Inferior parietal cortex (tissue), 1 donor: Measurements from ENCODE around the gene ENDOV.

Experiments
- DNase-seq: peaks from one replicate; pipeline ENCODE4 v3.0.0-alpha.2; 2016; ENCODE audit errors: extremely low spot score

The ENDOV gene

DNA sequence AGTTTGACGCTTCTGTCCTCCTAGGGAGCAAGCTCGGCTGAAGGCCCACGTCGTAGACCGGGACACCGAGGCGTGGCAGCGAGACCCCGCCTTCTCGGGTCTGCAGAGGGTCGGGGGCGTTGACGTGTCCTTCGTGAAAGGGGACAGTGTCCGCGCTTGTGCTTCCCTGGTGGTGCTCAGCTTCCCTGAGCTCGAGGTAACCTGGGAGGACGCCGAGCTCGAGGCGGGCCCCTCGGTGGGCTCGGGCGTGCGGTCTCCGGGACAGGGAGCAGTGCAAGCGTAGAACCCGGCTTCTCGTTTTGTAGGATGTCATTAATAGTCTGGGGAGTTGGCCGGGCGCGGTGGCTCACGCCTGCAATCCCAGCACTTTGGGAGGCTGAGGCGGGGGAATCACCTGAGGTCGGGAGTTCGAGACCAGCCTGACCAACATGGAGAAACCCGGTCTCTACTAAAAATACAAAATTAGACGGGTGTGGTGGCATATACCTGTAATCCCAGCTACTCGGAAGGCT, 715 bp downstream of the ENDOV start:
- DNase-seq, result no peak

GRCh38 chr17:80416260-80416939, 1.4 kb downstream of the ENDOV start:
- DNase-seq, result no peak

- DNase-seq, result no peak
These were observed 1.9 kb downstream of the ENDOV start for GRCh38 chr17:80416940-80417293.

DNA sequence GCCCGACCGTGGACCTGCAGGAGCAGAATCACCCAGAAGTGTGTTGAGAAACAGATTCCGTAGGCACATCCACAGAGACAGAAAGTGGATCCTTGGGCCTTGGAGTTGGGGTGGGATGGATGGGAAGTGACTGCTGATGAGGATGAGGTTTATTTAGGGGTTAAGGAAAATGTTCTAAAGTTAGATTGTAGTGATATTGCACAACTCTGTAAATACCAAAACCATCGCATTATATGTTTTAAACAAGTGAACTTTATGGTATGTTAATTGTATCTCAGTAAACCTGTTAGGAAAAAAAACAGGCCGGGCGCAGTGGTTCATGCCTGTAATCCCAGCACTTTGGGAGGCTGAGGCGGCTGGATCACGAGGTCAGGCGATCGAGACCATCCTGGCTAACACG, 3.6 kb downstream of the ENDOV start:
- DNase-seq, result no peak

DNA sequence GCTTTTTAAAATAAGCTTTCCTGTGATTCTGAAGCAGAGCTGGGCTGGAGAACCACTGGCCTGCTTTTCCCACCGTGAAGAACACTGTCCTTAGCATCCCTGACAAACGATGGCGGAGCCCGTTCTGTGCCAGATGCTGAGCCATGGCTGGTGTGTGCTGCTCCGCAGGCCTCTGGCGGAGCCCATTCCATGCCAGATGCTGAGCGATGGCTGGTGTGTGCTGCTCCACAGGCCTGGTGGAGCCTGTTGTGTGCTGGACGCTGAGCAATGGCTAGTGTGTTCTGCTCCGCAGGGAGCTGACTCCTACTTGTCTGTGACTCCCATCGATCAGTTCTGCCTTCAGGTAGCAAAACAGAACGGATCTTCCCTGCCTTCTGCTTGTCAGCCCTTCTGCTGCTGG, 4.3 kb downstream of the ENDOV start:
- DNase-seq, result no peak

DNA sequence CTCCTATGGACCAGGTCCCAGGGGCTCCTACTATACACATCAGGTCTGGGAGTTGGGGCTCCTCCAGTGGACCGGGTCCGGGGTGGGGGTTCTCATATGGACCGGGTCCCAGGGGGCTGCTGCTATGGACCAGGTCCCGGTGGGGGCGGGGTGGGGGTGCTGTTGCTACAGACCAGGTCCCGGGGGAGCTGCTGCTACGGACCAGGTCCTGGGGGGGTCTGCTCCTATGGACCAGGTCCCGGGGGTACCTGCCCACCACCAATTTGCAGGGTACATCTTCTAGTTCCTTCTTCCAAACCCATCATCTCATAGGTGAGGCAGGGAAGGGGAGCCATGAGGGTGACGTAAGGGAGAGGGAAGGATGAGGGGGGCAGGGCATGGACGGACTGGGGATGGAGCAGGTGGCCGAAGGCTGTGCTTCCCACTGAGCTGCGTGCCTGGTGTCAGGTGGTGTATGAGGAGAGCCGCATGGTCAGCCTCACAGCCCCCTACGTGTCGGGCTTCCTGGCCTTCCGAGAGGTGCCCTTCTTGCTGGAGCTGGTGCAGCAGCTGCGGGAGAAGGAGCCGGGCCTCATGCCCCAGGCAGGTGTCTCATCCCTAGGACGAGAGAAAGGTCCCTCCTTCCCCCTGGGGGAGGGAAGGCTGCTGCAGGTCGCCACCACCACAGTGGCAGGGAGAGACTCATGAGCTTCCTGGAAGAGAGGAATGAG, 6.6 kb downstream of the ENDOV start:
- no peak for DNase-seq

GRCh38 chr17:80422276-80422675, 7.3 kb downstream of the ENDOV start:
- no peak for DNase-seq

DNA sequence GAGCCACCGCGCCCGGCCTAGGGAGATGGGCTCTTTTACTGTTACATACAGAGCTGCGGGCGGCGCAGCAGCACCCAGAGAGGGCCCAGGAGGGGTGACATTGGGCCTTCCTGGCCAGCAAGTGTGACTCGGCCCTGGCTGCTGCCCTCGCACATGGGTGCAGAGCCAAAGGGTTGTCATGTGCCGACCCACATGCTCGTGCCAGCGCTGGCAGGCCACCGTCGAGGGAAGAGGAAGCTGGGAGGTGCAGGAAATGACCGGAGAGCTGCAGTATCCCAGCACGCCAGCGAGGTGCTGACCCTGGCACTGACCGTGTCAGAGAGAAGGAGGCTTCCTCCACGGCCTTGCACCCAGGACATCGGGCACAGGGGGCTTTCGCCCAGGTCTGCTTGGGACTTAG, 8.0 kb downstream of the ENDOV start:
- DNase-seq, result no peak

- no peak for DNase-seq
These were observed 8.7 kb downstream of the ENDOV start for GRCh38 chr17:80423536-80424225.

DNA sequence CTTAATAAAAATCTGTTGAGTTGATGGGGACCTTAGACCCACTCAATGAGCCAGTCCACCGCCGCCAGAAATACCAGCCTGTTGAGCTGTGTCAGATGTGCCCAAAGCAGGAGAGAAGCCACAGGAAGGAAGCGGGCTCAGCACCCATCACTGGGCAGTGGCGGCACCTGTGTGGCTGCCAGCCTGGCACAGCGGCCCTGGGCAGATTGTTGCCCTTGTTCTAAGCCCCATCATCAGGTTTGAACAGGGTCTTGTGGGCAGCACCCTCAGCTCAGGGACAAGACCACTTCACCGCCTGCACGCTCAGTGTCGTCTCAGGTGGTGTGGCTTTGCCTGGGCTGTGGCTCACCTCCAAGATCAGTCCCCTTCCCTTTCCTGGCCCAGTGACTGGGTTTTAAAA, 9.3 kb downstream of the ENDOV start:
- no peak for DNase-seq

DNA sequence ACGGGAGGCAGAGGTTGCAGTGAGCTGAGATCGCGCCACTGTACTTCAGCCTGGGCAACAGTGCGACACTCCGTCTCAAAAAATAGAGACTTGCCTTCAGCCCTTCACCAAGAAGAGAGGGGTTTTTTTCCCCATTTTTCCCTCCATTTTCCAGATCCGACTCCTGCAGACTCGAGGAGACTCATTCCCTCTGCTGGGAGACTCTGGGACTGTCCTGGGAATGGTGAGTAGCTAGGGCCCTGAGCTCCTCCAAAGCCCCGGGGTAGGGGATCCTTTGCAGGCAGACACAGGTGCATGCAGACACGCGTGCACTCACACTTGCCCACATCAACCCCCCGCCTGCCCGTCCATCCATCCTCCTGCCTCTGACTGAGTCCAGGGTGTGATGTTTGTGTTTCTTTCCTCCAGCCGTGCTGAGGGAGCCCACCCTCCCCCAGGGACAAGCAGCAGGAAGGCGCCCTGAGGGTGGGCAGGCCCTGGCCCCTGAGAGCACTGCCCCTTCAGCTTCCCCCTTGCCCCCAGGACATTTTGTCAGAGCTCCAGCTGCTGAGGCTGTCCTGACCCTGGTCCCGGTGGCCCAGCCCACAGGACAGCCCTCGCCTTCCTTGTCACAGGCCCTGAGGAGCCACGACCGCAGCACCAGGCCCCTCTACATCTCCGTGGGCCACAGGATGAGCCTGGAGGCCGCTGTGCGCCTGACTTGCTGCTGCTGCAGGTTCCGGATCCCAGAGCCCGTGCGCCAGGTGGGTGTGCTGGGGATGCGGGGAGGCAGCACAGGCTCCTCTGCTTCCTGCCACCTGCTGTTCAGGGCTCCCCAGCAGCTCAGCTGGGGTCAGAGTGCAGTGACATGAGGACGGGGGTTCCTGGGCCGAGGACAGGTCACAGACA, 10.2 kb downstream of the ENDOV start:
- DNase-seq, result no peak

- no peak for DNase-seq
These were observed 11.0 kb downstream of the ENDOV start for GRCh38 chr17:80425835-80426426.

DNA sequence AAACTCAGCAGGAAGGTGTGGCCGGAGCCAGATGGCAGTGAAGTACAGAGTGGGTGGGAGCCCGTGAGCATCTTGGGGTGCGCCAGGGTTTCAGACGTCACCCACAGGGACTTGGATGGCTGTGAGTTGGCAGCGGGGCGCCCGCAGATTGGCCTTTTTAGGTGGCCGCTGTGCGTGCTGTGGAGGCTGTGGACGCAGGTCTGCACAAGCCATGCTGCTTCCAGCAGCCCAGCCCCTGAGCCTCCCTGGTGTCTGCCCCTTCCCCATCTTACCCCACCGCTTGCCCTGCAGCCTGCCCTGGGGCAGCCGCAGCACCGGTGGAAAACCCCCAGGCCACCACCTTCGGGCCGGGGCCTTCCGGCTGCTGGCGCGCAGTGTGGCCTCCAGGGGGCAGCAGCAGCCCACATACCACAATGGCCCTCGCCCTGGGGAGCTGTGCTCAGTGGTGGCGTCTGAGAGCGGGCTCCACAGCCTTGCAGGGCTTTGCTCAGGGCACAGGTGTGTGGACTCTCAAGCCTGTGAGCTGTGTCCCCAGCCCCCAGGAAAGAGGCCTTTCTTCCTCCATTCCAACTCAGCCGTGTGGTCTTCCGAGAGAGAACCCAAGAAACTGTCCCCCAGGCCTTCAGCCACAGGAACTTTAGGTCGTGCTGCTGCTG, 11.8 kb downstream of the ENDOV start:
- peak; percentile 75 for DNase-seq

DNA sequence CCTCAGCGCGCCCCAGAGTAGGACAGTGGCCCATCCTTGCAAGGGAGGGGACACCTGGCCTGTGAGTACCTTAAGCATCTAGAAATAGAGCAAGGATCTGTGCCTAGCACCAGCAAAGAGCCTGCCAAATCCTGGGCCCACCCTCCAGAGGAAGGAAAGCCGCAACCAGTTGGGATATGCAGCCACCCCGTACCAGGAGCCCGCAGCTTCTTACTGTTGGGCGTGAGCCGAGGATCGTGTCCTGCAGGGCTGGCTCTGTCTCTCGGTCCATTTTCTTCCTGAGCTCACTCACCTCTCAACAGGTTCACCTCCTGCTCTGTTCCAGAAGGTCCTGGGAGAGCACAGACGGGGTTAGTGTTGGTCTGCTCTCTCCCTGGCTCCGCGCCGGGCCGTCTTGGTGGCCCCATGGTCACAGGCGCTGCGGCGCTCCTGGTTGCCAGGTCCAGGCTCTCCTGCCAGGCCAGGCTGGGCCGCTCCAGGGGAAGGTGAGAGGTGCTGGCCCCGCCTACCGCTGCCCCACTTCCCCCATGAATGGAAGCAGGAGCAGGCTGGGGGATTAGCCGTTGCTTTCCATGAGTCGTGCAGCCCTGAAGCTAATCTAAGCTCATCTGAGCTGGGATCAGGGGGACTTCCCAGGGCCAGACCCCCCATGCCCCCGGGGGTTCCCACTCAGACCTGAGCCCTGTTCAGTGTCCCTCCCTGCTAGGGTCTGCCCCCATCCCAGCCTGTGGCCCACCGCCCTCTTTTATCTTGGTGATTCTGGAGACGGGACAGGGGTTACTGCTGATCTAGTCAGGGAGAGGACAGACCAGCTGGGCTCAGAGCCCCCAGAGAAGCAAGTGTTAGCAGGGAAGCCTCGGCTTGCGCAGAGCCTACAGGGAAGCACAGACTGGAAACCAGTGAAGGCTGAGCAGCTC, 12.7 kb downstream of the ENDOV start:
- DNase-seq, result no peak

DNA sequence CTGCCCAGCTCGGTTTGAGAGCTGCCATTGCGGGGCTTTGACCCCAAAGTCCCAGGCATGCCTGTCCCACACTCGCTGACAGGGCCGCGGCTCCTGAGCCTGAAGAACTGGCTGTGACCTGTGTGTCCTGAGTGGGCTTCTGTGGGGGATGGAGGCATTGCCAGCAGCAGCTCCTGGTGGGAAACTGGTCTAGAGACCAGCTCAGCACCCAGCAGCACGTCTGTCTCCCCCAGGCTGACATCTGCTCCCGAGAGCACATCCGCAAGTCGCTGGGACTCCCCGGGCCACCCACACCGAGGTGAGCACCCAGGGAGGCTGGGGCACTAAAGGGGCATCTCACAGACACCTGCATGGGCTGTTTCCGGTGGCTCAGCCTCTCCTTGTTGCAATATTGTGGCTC, 13.4 kb downstream of the ENDOV start:
- no peak for DNase-seq

DNA sequence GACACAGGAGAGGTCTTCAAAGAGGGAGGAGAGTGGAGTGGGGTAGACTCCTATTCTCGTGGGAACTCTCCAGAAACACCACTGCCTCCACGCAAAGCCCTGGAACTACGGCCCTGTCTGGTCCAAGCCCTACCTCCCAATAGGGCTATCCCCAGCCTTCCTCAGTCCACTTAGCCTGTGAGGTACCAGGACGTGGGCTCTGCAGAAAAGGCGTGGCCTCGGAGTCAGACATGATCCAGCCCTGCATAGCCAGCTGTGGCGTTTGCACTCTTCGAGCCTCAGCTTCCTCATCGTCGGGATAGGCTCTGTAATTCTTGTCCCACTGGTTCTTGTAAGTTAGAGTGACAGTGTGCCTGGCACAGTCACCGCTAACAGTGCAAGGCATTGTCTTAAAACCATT, 13.8 kb downstream of the ENDOV start:
- DNase-seq, result no peak

GRCh38 chr17:80429356-80430275, 14.6 kb downstream of the ENDOV start:
- no peak for DNase-seq

GRCh38 chr17:80430446-80431245, 15.7 kb downstream of the ENDOV start:
- no peak for DNase-seq
